T-helper 1 cell treated with Interleukin-12 subunit alpha and Interleukin-12 subunit beta and Interleukin-4 antibody, amounts not matched to agents 30 μg/mL and 1 μg/mL, for 36 hours (primary cell): ENCODE results near the gene TMCC1.

Source experiments
- H3K27ac Mint-ChIP-seq: one replicate; pipeline ENCODE4 v1.8.0; 2021; ENCODE audit warnings: mild to moderate bottlenecking, mixed read lengths
- H3K27me3 Mint-ChIP-seq: one replicate; pipeline ENCODE4 v1.8.0; 2021; ENCODE audit warnings: low read depth, mixed read lengths
- H3K36me3 Mint-ChIP-seq: one replicate; pipeline ENCODE4 v1.8.0; 2021; ENCODE audit warnings: low read depth, mixed read lengths
- H3K4me1 Mint-ChIP-seq: one replicate; pipeline ENCODE4 v1.8.0; 2021; ENCODE audit warnings: low read depth, mixed read lengths
- H3K4me3 Mint-ChIP-seq: one replicate; pipeline ENCODE4 v1.8.0; 2021; ENCODE audit warnings: mild to moderate bottlenecking, moderate library complexity, mixed read lengths
- H3K9me3 Mint-ChIP-seq: one replicate; pipeline ENCODE4 v1.8.0; 2021; ENCODE audit warnings: mixed read lengths

TMCC1 gene

GRCh38 chr3:129626744-129627349 lies 266.7 kb downstream of the TMCC1 start:
- H3K4me1 Mint-ChIP-seq: peaks cover 11% of the 10 kb centered on the region
- H3K4me3 Mint-ChIP-seq: peak overlapping the region; percentile 81
- peak overlapping the region; percentile 73 for H3K27ac Mint-ChIP-seq
- no peaks in the 10 kb centered on the region for H3K27me3 Mint-ChIP-seq
- no peaks in the 10 kb centered on the region for H3K9me3 Mint-ChIP-seq
- H3K36me3 Mint-ChIP-seq: no peaks in the 10 kb centered on the region

- peaks cover 11% of the 10 kb centered on the region for H3K4me1 Mint-ChIP-seq
- H3K4me3 Mint-ChIP-seq: peak overlapping the region; percentile 46
- H3K36me3 Mint-ChIP-seq: no peaks in the 10 kb centered on the region
- H3K27me3 Mint-ChIP-seq: no peaks in the 10 kb centered on the region
- no peaks in the 10 kb centered on the region for H3K9me3 Mint-ChIP-seq
- peak overlapping the region; percentile 49 for H3K27ac Mint-ChIP-seq
Measured at GRCh38 chr3:129625072-129625874, 268.2 kb downstream of the TMCC1 start.

GRCh38 chr3:129624347-129625071 lies 269.0 kb downstream of the TMCC1 start:
- Mint-ChIP-seq H3K4me3 (no peak overlapping the region), H3K4me1 (peaks cover 11% of the 10 kb centered on the region), H3K27ac (no peak overlapping the region), H3K9me3 (no peaks in the 10 kb centered on the region), H3K27me3 (no peaks in the 10 kb centered on the region), H3K36me3 (no peaks in the 10 kb centered on the region)

- H3K27me3 Mint-ChIP-seq: peaks cover 1% of the 10 kb centered on the region
- no peak overlapping the region for H3K4me3 Mint-ChIP-seq
- no peaks in the 10 kb centered on the region for H3K36me3 Mint-ChIP-seq
- H3K9me3 Mint-ChIP-seq: no peaks in the 10 kb centered on the region
- H3K4me1 Mint-ChIP-seq: peaks cover 15% of the 10 kb centered on the region
- H3K27ac Mint-ChIP-seq: no peak overlapping the region
Measured at GRCh38 chr3:129623447-129624118, 269.9 kb downstream of the TMCC1 start.

- H3K36me3 Mint-ChIP-seq: no peaks in the 10 kb centered on the region
- no peaks in the 10 kb centered on the region for H3K9me3 Mint-ChIP-seq
- no peak overlapping the region for H3K27ac Mint-ChIP-seq
- peaks cover 3% of the 10 kb centered on the region for H3K27me3 Mint-ChIP-seq
- peaks cover 14% of the 10 kb centered on the region for H3K4me1 Mint-ChIP-seq
- no peak overlapping the region for H3K4me3 Mint-ChIP-seq
Measured at GRCh38 chr3:129622933-129623332, 270.6 kb downstream of the TMCC1 start.

GRCh38 chr3:129622226-129622874 lies 271.2 kb downstream of the TMCC1 start:
- peaks cover 3% of the 10 kb centered on the region for H3K27me3 Mint-ChIP-seq
- H3K4me1 Mint-ChIP-seq: peaks cover 9% of the 10 kb centered on the region
- no peak overlapping the region for H3K4me3 Mint-ChIP-seq
- H3K36me3 Mint-ChIP-seq: no peaks in the 10 kb centered on the region
- no peaks in the 10 kb centered on the region for H3K9me3 Mint-ChIP-seq
- H3K27ac Mint-ChIP-seq: no peak overlapping the region

GRCh38 chr3:129621626-129622225 lies 271.8 kb downstream of the TMCC1 start:
- H3K27ac Mint-ChIP-seq: no peak overlapping the region

GRCh38 chr3:129620828-129621559 lies 272.5 kb downstream of the TMCC1 start:
- H3K36me3 Mint-ChIP-seq: no peaks in the 10 kb centered on the region
- H3K27ac Mint-ChIP-seq: no peak overlapping the region
- H3K4me3 Mint-ChIP-seq: no peak overlapping the region
- H3K4me1 Mint-ChIP-seq: peaks cover 6% of the 10 kb centered on the region
- H3K9me3 Mint-ChIP-seq: no peaks in the 10 kb centered on the region
- peaks cover 6% of the 10 kb centered on the region for H3K27me3 Mint-ChIP-seq

More at GRCh38 chr3:129621626-129622225, 271.8 kb downstream of the TMCC1 start:
- H3K27me3 Mint-ChIP-seq: peaks cover 6% of the 10 kb centered on the region
- no peaks in the 10 kb centered on the region for H3K9me3 Mint-ChIP-seq
- no peak overlapping the region for H3K4me3 Mint-ChIP-seq
- H3K4me1 Mint-ChIP-seq: peaks cover 9% of the 10 kb centered on the region
- no peaks in the 10 kb centered on the region for H3K36me3 Mint-ChIP-seq

GRCh38 chr3:129619726-129620162 lies 273.8 kb downstream of the TMCC1 start:
- H3K9me3 Mint-ChIP-seq: no peaks in the 10 kb centered on the region
- no peak overlapping the region for H3K27ac Mint-ChIP-seq

GRCh38 chr3:129618901-129619671 lies 274.4 kb downstream of the TMCC1 start:
- H3K27ac Mint-ChIP-seq: no peak overlapping the region
- no peaks in the 10 kb centered on the region for H3K36me3 Mint-ChIP-seq
- H3K9me3 Mint-ChIP-seq: no peaks in the 10 kb centered on the region
- H3K4me1 Mint-ChIP-seq: peaks cover 5% of the 10 kb centered on the region
- H3K27me3 Mint-ChIP-seq: peaks cover 6% of the 10 kb centered on the region
- H3K4me3 Mint-ChIP-seq: no peak overlapping the region

More at GRCh38 chr3:129619726-129620162, 273.8 kb downstream of the TMCC1 start:
- H3K36me3 Mint-ChIP-seq: no peaks in the 10 kb centered on the region
- peaks cover 5% of the 10 kb centered on the region for H3K4me1 Mint-ChIP-seq
- H3K4me3 Mint-ChIP-seq: no peak overlapping the region
- peaks cover 6% of the 10 kb centered on the region for H3K27me3 Mint-ChIP-seq

GRCh38 chr3:129618186-129618820 lies 275.2 kb downstream of the TMCC1 start:
- H3K4me1 Mint-ChIP-seq: peaks cover 5% of the 10 kb centered on the region
- H3K9me3 Mint-ChIP-seq: no peaks in the 10 kb centered on the region
- H3K36me3 Mint-ChIP-seq: no peaks in the 10 kb centered on the region
- no peak overlapping the region for H3K27ac Mint-ChIP-seq
- no peak overlapping the region for H3K4me3 Mint-ChIP-seq
- H3K27me3 Mint-ChIP-seq: peaks cover 6% of the 10 kb centered on the region
